Mesenchymal stem cell (in vitro differentiated cells and primary cell): ENCODE data around the gene ZNF829.

Experiments
- DNase-seq: peaks from one replicate; pipeline ENCODE4 v3.0.0-alpha.2; 2013
- H2AFZ ChIP-seq: one replicate; pipeline ENCODE4 v1.6.1; 2013; ENCODE audit warnings: low read depth, mild to moderate bottlenecking, control low read depth, inconsistent platforms, low read length, moderate library complexity
- H2AK5ac ChIP-seq: 2 replicates; pipeline ENCODE4 v1.6.1; 2013; ENCODE audit warnings: low read length, moderate library complexity, mild to moderate bottlenecking, inconsistent platforms; ENCODE audit not compliant: severe bottlenecking
- H2BK120ac ChIP-seq: one replicate; pipeline ENCODE4 v1.6.1; 2013; ENCODE audit warnings: low read depth, mild to moderate bottlenecking, inconsistent platforms, low read length, moderate library complexity
- H2BK12ac ChIP-seq, 2 experiments: one replicate each; pipeline ENCODE4 v1.6.1; 2013; ENCODE audit warnings: inconsistent platforms in 2 of 2, low read length in 2 of 2, mild to moderate bottlenecking in 2 of 2, moderate library complexity in 2 of 2, control low read depth in 1 of 2
- H2BK15ac ChIP-seq: one replicate; pipeline ENCODE4 v1.6.1; 2013; ENCODE audit warnings: mild to moderate bottlenecking, low read depth, inconsistent platforms; ENCODE audit not compliant: poor library complexity, severe bottlenecking
- H2BK5ac ChIP-seq: 2 replicates; pipeline ENCODE4 v1.6.1; 2013; ENCODE audit warnings: low read depth, mild to moderate bottlenecking, low read length, control low read depth, inconsistent platforms; ENCODE audit not compliant: poor library complexity, severe bottlenecking
- H3K14ac ChIP-seq, 2 experiments: one replicate each; pipeline ENCODE4 v1.6.1; 2013; ENCODE audit warnings: inconsistent platforms in 2 of 2, low read length in 2 of 2, control low read depth in 1 of 2, mild to moderate bottlenecking in 1 of 2, moderate library complexity in 1 of 2
- H3K18ac ChIP-seq, 2 experiments: one replicate each; pipeline ENCODE4 v1.6.1; 2013; ENCODE audit warnings: inconsistent platforms in 2 of 2, low read length in 2 of 2, control low read depth in 1 of 2, low read depth in 1 of 2, mild to moderate bottlenecking in 1 of 2
- H3K23ac ChIP-seq, 2 experiments: one replicate each; pipeline ENCODE4 v1.6.1; 2013; ENCODE audit warnings: inconsistent platforms in 2 of 2, low read length in 2 of 2, mild to moderate bottlenecking in 2 of 2, moderate library complexity in 2 of 2, control low read depth in 1 of 2
- H3K27ac ChIP-seq: 2 replicates; pipeline ENCODE4 v1.5.1; 2013; ENCODE audit warnings: mild to moderate bottlenecking, moderate library complexity, low read length, control low read depth, inconsistent platforms; ENCODE audit not compliant: poor library complexity, severe bottlenecking
- H3K27me3 ChIP-seq, 2 experiments: 2 replicates each; pipeline versions ENCODE4 v1.6.1 to v1.7.0; 2013; ENCODE audit warnings: low read length in 2 of 2, mild to moderate bottlenecking in 2 of 2, moderate library complexity in 2 of 2, control low read depth in 1 of 2, inconsistent platforms in 1 of 2; ENCODE audit not compliant: control insufficient read depth in 1 of 2, insufficient read depth in 1 of 2
- H3K36me3 ChIP-seq, 2 experiments: 2 replicates each; pipeline versions ENCODE4 v1.6.1 to v1.7.0; 2013; ENCODE audit warnings: low read length in 2 of 2, control low read depth in 1 of 2, inconsistent platforms in 1 of 2, low read depth in 1 of 2, mild to moderate bottlenecking in 1 of 2; ENCODE audit not compliant: insufficient read depth in 2 of 2, control insufficient read depth in 1 of 2
- H3K4ac ChIP-seq, 2 experiments: one replicate each; pipeline ENCODE4 v1.6.1; 2013; ENCODE audit warnings: inconsistent platforms in 2 of 2, low read length in 2 of 2, mild to moderate bottlenecking in 2 of 2, moderate library complexity in 2 of 2, control low read depth in 1 of 2, low read depth in 1 of 2
- H3K4me1 ChIP-seq: 2 replicates; pipeline ENCODE4 v1.6.1; 2013; ENCODE audit warnings: low read depth, low read length, control low read depth; ENCODE audit not compliant: control insufficient read depth, insufficient read depth
- H3K4me2 ChIP-seq: 2 replicates; pipeline ENCODE4 v1.6.1; 2013; ENCODE audit warnings: low read length, mild to moderate bottlenecking, inconsistent platforms; ENCODE audit not compliant: poor library complexity, severe bottlenecking
- H3K4me3 ChIP-seq, 2 experiments: 2 replicates each; pipeline versions ENCODE4 v1.5.1 to v1.7.0; 2013; ENCODE audit warnings: low read length in 2 of 2, mild to moderate bottlenecking in 2 of 2, control low read depth in 1 of 2, low read depth in 1 of 2; ENCODE audit not compliant: insufficient read depth in 1 of 2
- H3K79me1 ChIP-seq: replicated peaks from 2 replicates; pipeline ENCODE4 v1.6.1; 2013; ENCODE audit warnings: mild to moderate bottlenecking, control low read depth, low read length, inconsistent platforms; ENCODE audit not compliant: poor library complexity, severe bottlenecking
- H3K9ac ChIP-seq: 2 replicates; pipeline ENCODE4 v1.7.0; 2013; ENCODE audit warnings: mild to moderate bottlenecking, low read length, moderate library complexity
- H3K9me3 ChIP-seq: 2 replicates; pipeline ENCODE4 v1.7.0; 2013; ENCODE audit warnings: mild to moderate bottlenecking, low read length; ENCODE audit not compliant: control insufficient read depth
- H4K8ac ChIP-seq: one replicate; pipeline ENCODE4 v1.6.1; 2013; ENCODE audit warnings: inconsistent platforms, mild to moderate bottlenecking, low read length, moderate library complexity
- H4K91ac ChIP-seq: one replicate; pipeline ENCODE4 v1.6.1; 2013; ENCODE audit warnings: mild to moderate bottlenecking, low read length, inconsistent platforms
- WGBS: methylation state at CpG from one replicate; pipeline ENCODE4 v1.1.7; 2013; ENCODE audit warnings: mixed read lengths; 5-methylcytosine and 5-hydroxymethylcytosine counted together

Gene ZNF829

GRCh38 chr19:36851898-36852297 is 64.2 kb downstream of the ZNF829 start:
- Histone ChIP-seq H3K14ac (no peak overlapping the region), H3K9ac (peak overlapping the region; percentile 93), H4K8ac (no peak overlapping the region), H2AK5ac (no peak overlapping the region), H3K4me1 (peaks cover 9% of the 10 kb centered on the region), H3K36me3 (peaks cover 10 to 21% of the 10 kb centered on the region in 2 experiments), H2BK12ac (no peak overlapping the region), H3K79me1 (peaks cover 22% of the 10 kb centered on the region), H3K23ac (no peak overlapping the region), H4K91ac (no peak overlapping the region), H3K4me3 (peak overlapping the region in 1 of 2 experiments; percentile 95), H3K4ac (no peak overlapping the region), H3K27me3 (no peaks in the 10 kb centered on the region), H2BK5ac (no peak overlapping the region), H3K4me2 (no peak overlapping the region), H2AFZ (no peak overlapping the region), H3K27ac (no peak overlapping the region), H2BK120ac (no peak overlapping the region), H2BK15ac (no peak overlapping the region), H3K9me3 (peaks cover 36% of the 10 kb centered on the region), H3K18ac (no peak overlapping the region)
- 100% methylated on average over 3 of the region's 3 CpGs for WGBS
- DNase-seq = no peak

- peak within 1 kb of the TSS; percentile 93 for H3K9ac ChIP-seq
- no peaks in the 10 kb centered on the region for H3K27me3 ChIP-seq
- H2AK5ac ChIP-seq = no peak within 1 kb of the TSS
- no peak within 1 kb of the TSS for H2BK120ac ChIP-seq
- H2BK5ac ChIP-seq = no peak within 1 kb of the TSS
- H2AFZ ChIP-seq = peak within 1 kb of the TSS; percentile 95
- peaks cover 24% of the 10 kb centered on the region for H3K79me1 ChIP-seq
- peak within 1 kb of the TSS in 1 of 2 experiments; percentile 70 for H2BK12ac ChIP-seq
- H3K4me1 ChIP-seq = peaks cover 9% of the 10 kb centered on the region
- peak within 1 kb of the TSS in 1 of 2 experiments; percentile 94 for H3K14ac ChIP-seq
- H3K23ac ChIP-seq = peak within 1 kb of the TSS in 1 of 2 experiments; percentile 83
- H3K4me2 ChIP-seq = peak within 1 kb of the TSS; percentile 62
- H4K8ac ChIP-seq = peak within 1 kb of the TSS; percentile 66
- peak; percentile 97 for DNase-seq
- H4K91ac ChIP-seq = no peak within 1 kb of the TSS
- 2% methylated on average over 43 of the region's 43 CpGs for WGBS
- peaks cover 7 to 17% of the 10 kb centered on the region in 2 experiments for H3K36me3 ChIP-seq
- peak within 1 kb of the TSS; percentile 26 to 90 for H3K18ac ChIP-seq
- H2BK15ac ChIP-seq = peak within 1 kb of the TSS; percentile 60
- H3K4ac ChIP-seq = peak within 1 kb of the TSS in 1 of 2 experiments; percentile 70
- H3K9me3 ChIP-seq = peaks cover 25% of the 10 kb centered on the region
- peak within 1 kb of the TSS; percentile 88 to 95 for H3K4me3 ChIP-seq
- H3K27ac ChIP-seq = peak within 1 kb of the TSS; percentile 47
Observed at GRCh38 chr19:36850559-36851442, 65.3 kb downstream of the ZNF829 start, which contains the start of gene ZNF345. TSS of gene ZNF345 (plus strand) at chr19:36850876. CDS start at chr19:36876831, 25,955 bp downstream.

GRCh38 chr19:36849701-36850558 is 66.2 kb downstream of the ZNF829 start:
- Histone ChIP-seq H3K9me3 (peaks cover 29% of the 10 kb centered on the region), H4K91ac (no peak overlapping the region), H3K27me3 (no peaks in the 10 kb centered on the region), H2AK5ac (no peak overlapping the region), H2BK5ac (no peak overlapping the region), H3K36me3 (peaks cover 0 to 17% of the 10 kb centered on the region in 2 experiments), H3K14ac (peak overlapping the region in 1 of 2 experiments; percentile 94), H4K8ac (peak overlapping the region; percentile 66), H2BK12ac (peak overlapping the region in 1 of 2 experiments; percentile 33), H3K23ac (peak overlapping the region in 1 of 2 experiments; percentile 15), H3K4me2 (peak overlapping the region; percentile 62), H2AFZ (peak overlapping the region; percentile 59), H3K9ac (peak overlapping the region; percentile 93), H3K4me1 (peaks cover 9% of the 10 kb centered on the region), H2BK120ac (no peak overlapping the region), H3K4me3 (peak overlapping the region; percentile 88 to 95), H3K79me1 (peaks cover 22% of the 10 kb centered on the region), H3K27ac (peak overlapping the region; percentile 35), H3K18ac (peak overlapping the region; percentile 26 to 55), H2BK15ac (peak overlapping the region; percentile 60), H3K4ac (peak overlapping the region in 1 of 2 experiments; percentile 43)
- peak; percentile 96 for DNase-seq
- WGBS = under 1% methylated on average over 36 of the region's 36 CpGs
